Stimulated activated naive B cell treated with anti-CD40 and anti-IgM and Interleukin-4, amounts not matched to agents 10 μg/mL and 1 μg/mL and 100 μg/mL, for 72 hours (primary cell): ENCODE data around the gene FCN3.

Source experiments
- ATAC-seq, 2 donors: fragments of 150-1000 bp; cut with Tn5 transposase; replicated peaks; 2 replicates each; pipeline ENCODE4 v1.10.0; 2021; ENCODE audit warnings: moderate library complexity in 1 of 2
- DNase-seq: peaks from one replicate; pipeline ENCODE4 v3.0.0; 2021
- H3K27ac Mint-ChIP-seq: one replicate; pipeline ENCODE4 v1.8.0; 2022; ENCODE audit warnings: mild to moderate bottlenecking, mixed read lengths
- H3K27me3 Mint-ChIP-seq, 2 donors: one replicate each; pipeline ENCODE4 v1.8.0; 2022; ENCODE audit warnings: mixed read lengths in 2 of 2
- H3K36me3 Mint-ChIP-seq, 2 donors: one replicate each; pipeline ENCODE4 v1.8.0; 2022; ENCODE audit warnings: mixed read lengths in 2 of 2, mild to moderate bottlenecking in 1 of 2
- H3K4me1 Mint-ChIP-seq, 2 donors: one replicate each; pipeline ENCODE4 v1.8.0; 2022; ENCODE audit warnings: mixed read lengths in 2 of 2, mild to moderate bottlenecking in 1 of 2
- H3K4me3 Mint-ChIP-seq, 2 donors: one replicate each; pipeline ENCODE4 v1.8.0; 2022; ENCODE audit warnings: mild to moderate bottlenecking in 2 of 2, mixed read lengths in 2 of 2, moderate library complexity in 1 of 2
- H3K9me3 Mint-ChIP-seq, 2 donors: one replicate each; pipeline ENCODE4 v1.8.0; 2022; ENCODE audit warnings: mixed read lengths in 2 of 2, mild to moderate bottlenecking in 1 of 2

Gene FCN3

GRCh38 chr1:27361553-27361952 lies 13.1 kb downstream of the FCN3 start:
- Mint-ChIP-seq H3K36me3 (peaks cover 0 to 1% of the 10 kb centered on the region in 2 donors), H3K9me3 (no peaks in the 10 kb centered on the region), H3K4me3 (peak overlapping the region; percentile 67 to 79), H3K27ac (no peak overlapping the region), H3K4me1 (peaks cover 51 to 63% of the 10 kb centered on the region in 2 donors), H3K27me3 (no peaks in the 10 kb centered on the region)
- ATAC-seq, result no peak
- DNase-seq, result no peak

GRCh38 chr1:27361044-27361402 lies 13.6 kb downstream of the FCN3 start:
- Mint-ChIP-seq H3K4me1 (peaks cover 54 to 63% of the 10 kb centered on the region in 2 donors), H3K27me3 (no peaks in the 10 kb centered on the region), H3K9me3 (no peaks in the 10 kb centered on the region), H3K4me3 (peak overlapping the region; percentile 67 to 79), H3K36me3 (peaks cover 0 to 1% of the 10 kb centered on the region in 2 donors), H3K27ac (peak overlapping the region; percentile 81)
- DNase-seq, result no peak
- no peak for ATAC-seq

- H3K36me3 Mint-ChIP-seq, result peaks cover 0 to 1% of the 10 kb centered on the region in 2 donors
- H3K27me3 Mint-ChIP-seq, result no peaks in the 10 kb centered on the region
- H3K4me3 Mint-ChIP-seq, result peak overlapping the region; percentile 67 to 79
- peak; percentile 19 to 21 for ATAC-seq
- H3K27ac Mint-ChIP-seq, result peak overlapping the region; percentile 81
- DNase-seq, result no peak
- H3K4me1 Mint-ChIP-seq, result peaks cover 54 to 62% of the 10 kb centered on the region in 2 donors
- H3K9me3 Mint-ChIP-seq, result no peaks in the 10 kb centered on the region
Observed at GRCh38 chr1:27360159-27361043, 14.2 kb downstream of the FCN3 start.

GRCh38 chr1:27359822-27360158 lies 14.8 kb downstream of the FCN3 start:
- DNase-seq, result no peak
- Mint-ChIP-seq H3K9me3 (no peaks in the 10 kb centered on the region), H3K4me1 (peaks cover 51 to 59% of the 10 kb centered on the region in 2 donors)

DNA sequence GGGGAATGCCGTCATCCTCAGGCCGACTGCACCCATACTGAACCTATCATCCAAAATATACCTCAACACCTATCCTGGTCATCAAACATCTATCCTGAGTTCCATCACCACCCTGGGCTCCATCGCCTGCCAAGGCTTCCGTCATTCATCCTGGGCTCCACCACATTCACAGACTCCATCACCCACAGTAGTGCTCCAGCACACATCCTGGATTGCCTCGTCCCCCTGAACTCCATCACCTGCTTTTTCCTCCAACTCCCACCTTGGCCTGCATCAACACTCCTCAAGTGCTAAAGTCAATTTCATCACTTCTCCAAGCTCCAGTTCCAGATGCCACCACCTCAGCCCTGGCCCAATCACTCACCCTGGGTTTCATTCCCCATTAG lies 15.7 kb downstream of the FCN3 start:
- H3K27ac Mint-ChIP-seq, result no peak overlapping the region
- no peaks in the 10 kb centered on the region for H3K9me3 Mint-ChIP-seq
- no peaks in the 10 kb centered on the region for H3K27me3 Mint-ChIP-seq
- peaks cover 0 to 1% of the 10 kb centered on the region in 2 donors for H3K36me3 Mint-ChIP-seq
- H3K4me3 Mint-ChIP-seq, result no peak overlapping the region
- DNase-seq (no peak), ATAC-seq (no peak)
- peaks cover 42 to 51% of the 10 kb centered on the region in 2 donors for H3K4me1 Mint-ChIP-seq

More at GRCh38 chr1:27359822-27360158, 14.8 kb downstream of the FCN3 start:
- H3K36me3 Mint-ChIP-seq, result peaks cover 0 to 1% of the 10 kb centered on the region in 2 donors
- no peaks in the 10 kb centered on the region for H3K27me3 Mint-ChIP-seq
- peak overlapping the region; percentile 42 for H3K27ac Mint-ChIP-seq
- H3K4me3 Mint-ChIP-seq, result peak overlapping the region; percentile 67 to 79
- peak; percentile 20 to 26 for ATAC-seq

DNA sequence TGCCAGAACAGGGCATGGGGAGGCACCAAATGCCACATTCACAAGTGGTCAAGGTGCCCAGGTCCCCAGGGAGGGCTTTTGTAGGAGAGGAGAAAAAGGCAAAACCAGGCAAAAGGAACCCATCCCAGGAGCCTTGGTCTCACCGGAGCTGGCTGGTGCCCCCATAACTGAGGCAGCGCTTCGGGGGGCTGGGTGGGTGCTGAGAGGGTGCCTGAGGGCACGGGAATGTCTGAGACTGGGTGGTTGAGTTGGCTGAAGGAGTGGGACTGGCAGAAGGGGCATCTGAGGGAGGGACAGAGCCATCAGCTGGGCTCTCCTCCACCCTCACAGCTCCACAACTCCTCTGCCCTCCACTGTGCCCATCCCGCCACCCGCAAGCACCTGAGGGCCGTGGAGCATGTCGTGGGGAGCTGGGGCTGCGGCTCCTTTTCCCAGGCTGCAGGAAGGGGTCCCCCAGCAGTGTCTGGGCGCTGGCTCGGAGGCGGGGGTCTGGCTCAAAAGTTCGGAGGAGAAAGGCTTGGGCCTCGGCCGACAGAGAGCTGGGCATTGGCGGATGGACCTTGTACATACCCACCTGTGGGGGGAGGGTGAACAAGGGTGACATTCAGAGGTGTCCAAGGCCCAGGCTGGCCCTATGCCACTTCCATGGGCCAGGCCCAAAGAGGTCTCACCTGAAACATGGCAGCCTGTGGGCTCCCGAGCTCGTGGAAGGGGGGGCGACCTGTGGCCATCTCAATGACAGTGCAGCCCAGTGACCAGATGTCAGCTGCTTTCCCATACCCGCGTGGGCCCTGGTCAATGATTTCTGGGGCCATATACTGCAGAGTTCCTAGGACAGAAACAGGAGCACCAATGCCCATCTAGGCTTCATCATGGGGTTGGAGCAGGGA lies 16.3 kb downstream of the FCN3 start:
- no peak for DNase-seq
- H3K27ac Mint-ChIP-seq, result no peak overlapping the region
- H3K36me3 Mint-ChIP-seq, result peaks cover 0 to 1% of the 10 kb centered on the region in 2 donors
- no peaks in the 10 kb centered on the region for H3K27me3 Mint-ChIP-seq
- peak overlapping the region in 1 of 2 donors; percentile 74 for H3K4me3 Mint-ChIP-seq
- H3K9me3 Mint-ChIP-seq, result no peaks in the 10 kb centered on the region
- no peak for ATAC-seq
- peaks cover 40 to 46% of the 10 kb centered on the region in 2 donors for H3K4me1 Mint-ChIP-seq

DNA sequence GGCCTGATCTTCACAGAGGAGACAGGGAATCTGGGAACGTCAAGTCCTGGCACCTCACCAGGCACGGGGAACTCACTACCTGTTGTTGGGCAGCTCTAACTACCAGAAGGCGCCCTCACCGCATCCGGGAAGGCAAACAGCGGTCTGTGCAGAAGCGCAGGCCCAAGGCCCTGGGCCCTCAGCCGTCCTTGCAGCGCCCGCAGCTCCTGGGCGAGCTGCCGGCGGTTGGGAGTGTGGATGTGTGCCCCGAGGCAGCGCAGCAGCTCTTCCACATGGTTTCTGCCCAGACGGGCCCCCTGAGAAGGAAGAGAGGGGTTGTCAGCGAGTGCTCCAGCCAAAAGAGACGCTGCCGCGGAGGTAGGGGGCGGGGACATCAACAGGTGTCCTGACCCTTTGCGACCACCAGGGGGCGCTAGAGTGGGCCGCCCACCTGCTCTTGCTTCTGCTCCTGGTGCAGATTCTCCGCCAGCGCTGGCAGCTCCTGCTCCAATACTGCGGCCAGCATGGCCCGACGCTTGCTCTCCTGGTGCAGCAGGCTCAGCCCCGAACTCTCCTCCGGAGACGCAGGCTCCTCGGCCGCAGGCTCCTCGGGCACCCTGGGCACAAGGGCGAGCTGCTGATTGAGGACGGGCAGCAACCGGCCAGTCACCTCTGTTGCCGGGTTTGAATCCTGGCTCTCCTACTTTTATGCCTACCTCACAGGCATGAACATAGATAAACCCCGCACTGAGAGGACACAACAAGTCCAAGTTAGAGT lies 17.2 kb downstream of the FCN3 start:
- Mint-ChIP-seq H3K36me3 (peaks cover 0 to 1% of the 10 kb centered on the region in 2 donors), H3K4me1 (peaks cover 40 to 46% of the 10 kb centered on the region in 2 donors), H3K4me3 (peak overlapping the region; percentile 70 to 74), H3K27ac (peak overlapping the region; percentile 9), H3K9me3 (no peaks in the 10 kb centered on the region), H3K27me3 (no peaks in the 10 kb centered on the region)
- ATAC-seq, result peak; percentile 66 to 81
- DNase-seq, result peak; percentile 70

DNA sequence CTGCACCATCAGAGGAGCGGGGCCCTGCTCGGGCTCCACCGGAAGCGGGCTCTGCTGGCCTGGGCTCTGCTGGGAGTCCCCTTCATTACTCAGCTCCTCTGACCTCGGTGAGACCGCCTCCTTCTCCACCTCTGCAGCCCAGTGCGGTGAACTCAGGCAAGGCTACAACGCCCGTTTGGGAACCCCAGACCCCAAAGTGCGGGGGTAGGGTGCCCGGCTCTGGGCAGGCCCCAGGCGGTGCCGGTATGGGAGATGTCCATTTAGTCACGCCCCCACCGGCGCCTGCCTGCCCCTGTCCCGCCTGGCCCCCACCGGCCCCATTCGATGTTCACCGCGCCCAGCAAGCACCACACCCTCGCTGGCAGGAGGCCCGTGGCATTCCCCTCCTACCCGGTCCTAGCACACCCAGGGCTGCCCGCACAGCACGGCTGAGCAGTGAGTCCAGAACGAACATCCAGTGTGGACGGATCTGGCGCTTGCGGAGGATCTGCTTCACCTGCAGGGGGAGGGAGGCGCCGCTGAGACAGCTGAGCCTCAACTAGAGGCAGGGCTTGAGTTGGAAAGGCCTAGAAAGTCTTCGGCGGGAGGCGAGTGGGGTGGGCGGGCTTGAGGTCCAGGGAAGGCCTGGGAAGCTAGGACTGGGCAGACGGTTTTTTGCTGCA lies 17.9 kb downstream of the FCN3 start:
- DNase-seq (no peak), ATAC-seq (peak; percentile 25 to 62)
- Mint-ChIP-seq H3K27ac (peak overlapping the region; percentile 6), H3K9me3 (no peaks in the 10 kb centered on the region), H3K27me3 (no peaks in the 10 kb centered on the region), H3K4me3 (peak overlapping the region; percentile 70 to 74), H3K4me1 (peaks cover 40 to 46% of the 10 kb centered on the region in 2 donors), H3K36me3 (peaks cover 0 to 1% of the 10 kb centered on the region in 2 donors)

DNA sequence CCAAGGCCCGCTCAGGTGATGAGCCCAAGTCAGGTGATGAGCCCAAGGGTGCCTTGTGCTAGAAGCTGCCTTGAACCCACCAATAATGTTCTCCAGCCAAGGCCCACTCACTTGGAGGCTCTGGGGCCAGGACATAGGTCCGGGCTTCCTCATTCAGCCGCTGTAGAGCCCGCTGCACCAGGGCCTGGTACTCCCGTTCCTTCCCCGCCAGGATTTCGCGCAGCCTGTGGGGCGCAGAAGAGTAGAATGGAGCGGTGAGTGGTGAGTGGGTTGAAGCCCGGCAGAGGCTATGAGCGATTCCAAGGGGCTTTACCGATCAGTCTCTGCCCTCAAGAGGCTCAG lies 18.4 kb downstream of the FCN3 start:
- H3K9me3 Mint-ChIP-seq, result no peaks in the 10 kb centered on the region
- peaks cover 40 to 46% of the 10 kb centered on the region in 2 donors for H3K4me1 Mint-ChIP-seq
- peaks cover 0 to 1% of the 10 kb centered on the region in 2 donors for H3K36me3 Mint-ChIP-seq
- DNase-seq, result no peak
- no peak for ATAC-seq
- peak overlapping the region; percentile 37 to 70 for H3K4me3 Mint-ChIP-seq
- no peaks in the 10 kb centered on the region for H3K27me3 Mint-ChIP-seq
- H3K27ac Mint-ChIP-seq, result peak overlapping the region; percentile 75

DNA sequence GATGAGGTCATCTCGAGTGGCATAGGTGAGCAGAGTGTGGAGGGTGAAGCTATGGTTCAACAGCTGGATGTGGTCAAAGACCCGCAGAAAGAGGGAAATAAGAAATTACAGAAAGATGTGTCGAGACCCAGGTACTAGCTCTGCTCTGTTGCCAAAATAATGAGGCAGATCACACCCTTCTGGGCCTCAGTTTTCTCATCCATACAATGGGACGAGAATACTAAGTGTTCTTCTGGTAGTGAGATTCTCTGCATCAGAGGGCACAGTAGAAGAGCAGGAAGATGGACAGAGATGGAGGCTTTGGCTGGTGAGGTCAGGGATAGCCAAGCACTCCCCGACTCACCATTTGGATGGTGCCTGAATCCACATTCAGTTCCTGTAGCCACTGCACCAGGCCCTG lies 18.9 kb downstream of the FCN3 start:
- Mint-ChIP-seq H3K27me3 (no peaks in the 10 kb centered on the region), H3K4me3 (no peak overlapping the region), H3K4me1 (peaks cover 36 to 42% of the 10 kb centered on the region in 2 donors), H3K36me3 (peaks cover 0 to 1% of the 10 kb centered on the region in 2 donors), H3K27ac (no peak overlapping the region), H3K9me3 (no peaks in the 10 kb centered on the region)
- DNase-seq (no peak), ATAC-seq (no peak)

DNA sequence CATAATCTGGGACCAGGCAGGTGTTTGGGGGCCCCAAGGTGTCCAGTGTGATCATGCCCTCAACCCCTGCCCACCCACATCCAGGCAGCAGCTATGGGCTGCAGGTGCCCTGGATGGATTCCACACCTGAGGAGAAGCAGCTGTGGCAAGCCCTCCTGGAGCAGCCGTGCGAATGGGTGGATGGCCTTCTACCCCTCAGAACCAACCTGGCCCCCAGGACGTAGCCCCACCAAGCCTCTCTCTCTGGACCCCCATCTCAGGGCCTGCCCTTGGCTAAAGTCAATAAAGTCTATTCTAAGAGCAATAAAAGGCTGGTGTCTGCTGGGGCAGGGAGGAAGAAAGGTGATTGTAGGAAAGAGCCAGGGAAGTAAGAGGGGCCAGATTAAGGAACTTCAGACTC lies 21.0 kb downstream of the FCN3 start:
- peaks cover 20 to 29% of the 10 kb centered on the region in 2 donors for H3K4me1 Mint-ChIP-seq
- H3K9me3 Mint-ChIP-seq, result no peaks in the 10 kb centered on the region
- DNase-seq (no peak), ATAC-seq (no peak)
- H3K27me3 Mint-ChIP-seq, result no peaks in the 10 kb centered on the region
- H3K4me3 Mint-ChIP-seq, result no peak overlapping the region
- peak overlapping the region; percentile 47 for H3K27ac Mint-ChIP-seq
- peaks cover 0 to 1% of the 10 kb centered on the region in 2 donors for H3K36me3 Mint-ChIP-seq

DNA sequence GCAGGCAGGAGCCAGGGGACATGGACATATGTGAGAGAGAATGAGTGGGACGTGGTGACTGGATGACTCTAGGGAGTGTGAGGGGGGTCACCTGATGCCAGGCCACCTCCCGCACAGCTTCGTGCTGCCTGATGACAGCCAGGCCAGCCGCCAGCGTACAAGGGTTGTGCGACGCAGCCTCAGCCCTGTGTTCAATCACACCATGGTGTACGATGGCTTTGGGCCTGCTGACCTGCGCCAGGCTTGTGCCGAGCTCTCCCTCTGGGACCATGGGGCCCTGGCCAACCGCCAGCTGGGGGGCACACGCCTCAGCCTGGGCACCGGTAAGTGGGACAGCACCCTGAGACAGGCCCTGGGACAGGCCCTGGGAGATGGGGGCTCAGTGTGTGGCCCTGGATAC lies 21.5 kb downstream of the FCN3 start:
- H3K27ac Mint-ChIP-seq, result no peak overlapping the region
- DNase-seq, result no peak
- H3K4me3 Mint-ChIP-seq, result no peak overlapping the region
- H3K27me3 Mint-ChIP-seq, result no peaks in the 10 kb centered on the region
- H3K36me3 Mint-ChIP-seq, result peaks cover under 1 to 1% of the 10 kb centered on the region in 2 donors
- ATAC-seq, result no peak
- H3K9me3 Mint-ChIP-seq, result no peaks in the 10 kb centered on the region
- H3K4me1 Mint-ChIP-seq, result peaks cover 20 to 29% of the 10 kb centered on the region in 2 donors

- ATAC-seq (no peak), DNase-seq (no peak)
- Mint-ChIP-seq H3K36me3 (peaks cover 6 to 9% of the 10 kb centered on the region in 2 donors), H3K9me3 (no peaks in the 10 kb centered on the region), H3K27me3 (no peaks in the 10 kb centered on the region), H3K4me1 (peaks cover 16 to 25% of the 10 kb centered on the region in 2 donors), H3K4me3 (no peak overlapping the region), H3K27ac (no peak overlapping the region)
Observed at GRCh38 chr1:27351541-27352107, 23.0 kb downstream of the FCN3 start.
